ENCODE measurements around the gene MYO18A.
A peak's percentile ranks its signal among the peaks of the same experiment; 100 is the strongest.

The MYO18A gene

GRCh38 chr17:29193146-29193545 is 12.9 kb upstream of the MYO18A start (continued):
- TF ChIP-seq ZNF175 (tag by site-specific recombination; IDR thresholded peaks at IDR 0.05) (no peak), ZBTB11 (tag by site-specific recombination; conservative IDR thresholded peaks at IDR 0.05; ENCODE audit: low read depth) (no peak)

GRCh38 chr17:29190592-29191207 is 10.5 kb upstream of the MYO18A start:
- H3K4me3 ChIP-seq (ENCODE audit: low read depth, low read length) = no peak overlapping the region
- no peaks in the 10 kb centered on the region for H3K9me3 ChIP-seq (ENCODE audit: control insufficient read depth, insufficient read depth, low read depth, low read length)
- H3K27ac ChIP-seq (ENCODE audit: extremely low read depth, low read depth, low read length) = no peak overlapping the region
- no peaks in the 10 kb centered on the region for H3K4me1 ChIP-seq (ENCODE audit: control insufficient read depth, insufficient read depth, low read length)
- POLR2A ChIA-PET = no interaction called here
- TF ChIP-seq ZNF423 (tag by site-specific recombination; IDR thresholded peaks at IDR 0.05) (no peak), PRDM1 (tag by site-specific recombination; IDR thresholded peaks at IDR 0.05) (peak; percentile 54; the same call in 1 of the 2 replicates)
- CTCF ChIA-PET = interaction anchor here (0.7 to 10.1 kb wide), 6 partner anchors 10 to 73 kb away, joined by 4 to 87 read pairs (median 9); partner anchors contain the start of gene MYO18A
- no peaks in the 10 kb centered on the region for H3K36me3 ChIP-seq (ENCODE audit: control insufficient read depth in 2 of 2, insufficient read depth in 1 of 2, low read length in 2 of 2)

- Histone ChIP-seq H3K4me1 (ENCODE audit: control insufficient read depth, insufficient read depth, low read length) (no peaks in the 10 kb centered on the region), H3K27ac (ENCODE audit: extremely low read depth, low read depth, low read length) (no peak overlapping the region), H3K9me3 (ENCODE audit: control insufficient read depth, insufficient read depth, low read depth, low read length) (no peaks in the 10 kb centered on the region), H3K36me3 (ENCODE audit: control insufficient read depth in 2 of 2, insufficient read depth in 1 of 2, low read length in 2 of 2) (no peaks in the 10 kb centered on the region), H3K4me3 (ENCODE audit: low read depth, low read length) (no peak overlapping the region)
- TF ChIP-seq ZNF354C (tag by site-specific recombination; IDR thresholded peaks at IDR 0.05; ENCODE audit: borderline replicate concordance, low read depth) = no peak
- no peak for TF ChIP-seq ZNF449 (tag by site-specific recombination; IDR thresholded peaks at IDR 0.05)
- TF ChIP-seq KLF17 (tag by site-specific recombination; IDR thresholded peaks at IDR 0.05) = no peak
- TF ChIP-seq AEBP2 (tag by site-specific recombination; IDR thresholded peaks at IDR 0.05; ENCODE audit: borderline replicate concordance) = no peak
- TF ChIP-seq ZBTB26 (tag by site-specific recombination; optimal IDR thresholded peaks at IDR 0.05) = no peak
- TF ChIP-seq ZNF692 (tag by site-specific recombination; IDR thresholded peaks at IDR 0.05) = no peak
- TF ChIP-seq ZNF221 (tag by site-specific recombination; IDR thresholded peaks at IDR 0.05; ENCODE audit: borderline replicate concordance) = no peak
- TF ChIP-seq WT1 (tag by site-specific recombination; IDR thresholded peaks at IDR 0.05) = no peak
- TF ChIP-seq ZEB2 (tag by site-specific recombination; IDR thresholded peaks at IDR 0.05) = no peak
- TF ChIP-seq FEZF1 (tag by site-specific recombination; IDR thresholded peaks at IDR 0.05) = no peak
- no peak for TF ChIP-seq ZSCAN30 (tag by site-specific recombination; IDR thresholded peaks at IDR 0.05)
- TF ChIP-seq HOXC10 (CRISPR knock-in tag; IDR thresholded peaks at IDR 0.05) = no peak
- no peak for TF ChIP-seq ZNF248 (tag by site-specific recombination; IDR thresholded peaks at IDR 0.05)
- no peak for TF ChIP-seq ZNF791 (tag by site-specific recombination; IDR thresholded peaks at IDR 0.05)
- TF ChIP-seq ZNF266 (tag by site-specific recombination; IDR thresholded peaks at IDR 0.05; ENCODE audit: low read depth) = no peak
- TF ChIP-seq ZNF155 (tag by site-specific recombination; IDR thresholded peaks at IDR 0.05) = no peak
- CTCF ChIA-PET = interaction anchor here (1.1 to 10.1 kb wide), 5 partner anchors 9 to 73 kb away, joined by 3 to 87 read pairs (median 6); partner anchors contain the start of gene MYO18A
- POLR2A ChIA-PET = interaction anchor here (1.9 kb wide), 1 partner anchor 10 kb away, joined by 5 read pairs; the partner anchor contains the start of gene MYO18A
Measured at GRCh38 chr17:29190039-29190438, 9.8 kb upstream of the MYO18A start.

Data from HEK293 (cell line).